Measurements from ENCODE around the gene IGFL1. TPM values are rescaled to one million over a fixed set of nuclear protein-coding genes. Genes with fewer than 3 reads are reported as not detected.

Gene IGFL1
- total and polyA plus RNA-seq, 2 of the 8 experiments (the other 6 are each of a cell fraction or from before 2014, with no cell fraction given) = not detected

- TF ChIP-seq ASH2L (IDR thresholded peaks at IDR 0.05; ENCODE audit: low read length) = no peak
- TF ChIP-seq, protein P1, sequence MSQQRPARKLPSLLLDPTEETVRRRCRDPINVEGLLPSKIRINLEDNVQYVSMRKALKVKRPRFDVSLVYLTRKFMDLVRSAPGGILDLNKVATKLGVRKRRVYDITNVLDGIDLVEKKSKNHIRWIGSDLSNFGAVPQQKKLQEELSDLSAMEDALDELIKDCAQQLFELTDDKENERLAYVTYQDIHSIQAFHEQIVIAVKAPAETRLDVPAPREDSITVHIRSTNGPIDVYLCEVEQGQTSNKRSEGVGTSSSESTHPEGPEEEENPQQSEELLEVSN (IDR thresholded peaks at IDR 0.05) = no peak
Observed at GRCh38 chr19:46221152-46221551, 8.4 kb upstream of the IGFL1 start (continued).

All from H1 (cell line).